Activated naive CD4-positive, alpha-beta T cell treated with anti-CD3 and anti-CD28 coated beads for 36 hours (primary cell): Measurements from ENCODE around the gene ACOT8. TPM values are rescaled to one million over a fixed set of nuclear protein-coding genes. Genes with fewer than 3 reads are reported as not detected.
"Not testable (repeated sequence)": the region's sequence is repeated elsewhere in the genome, so short reads cannot be mapped to it uniquely, and the experiment has no call there.

Source experiments
- CTCF ChIA-PET: fragments of 350-600 bp; sonication (Branson Sonifier 250); formaldehyde crosslinking; loops from one replicate; lab custom pipeline; 2021; ENCODE audit warnings: antibody characterized with exemption; lab: Charles Lee
- DNase-seq: peaks from one replicate; pipeline ENCODE4 v3.0.0-alpha.2; 2020
- H3K27ac Mint-ChIP-seq: one replicate; pipeline ENCODE4 v1.8.0; 2021; ENCODE audit warnings: mild to moderate bottlenecking, mixed read lengths
- H3K27me3 Mint-ChIP-seq: one replicate; pipeline ENCODE4 v1.8.0; 2021; ENCODE audit warnings: low read depth, mixed read lengths
- H3K36me3 Mint-ChIP-seq: one replicate; pipeline ENCODE4 v1.8.0; 2021; ENCODE audit warnings: low read depth, mixed read lengths
- H3K4me1 Mint-ChIP-seq: one replicate; pipeline ENCODE4 v1.8.0; 2021; ENCODE audit warnings: low read depth, mixed read lengths
- H3K4me3 Mint-ChIP-seq: one replicate; pipeline ENCODE4 v1.8.0; 2021; ENCODE audit warnings: mild to moderate bottlenecking, moderate library complexity, mixed read lengths
- H3K9me3 Mint-ChIP-seq: one replicate; pipeline ENCODE4 v1.8.0; 2021; ENCODE audit warnings: mixed read lengths
- intact Hi-C: fragments of 100-400 bp; cut with micrococcal nuclease; formaldehyde crosslinking; loops from one replicate; pipeline ENCODE4 v1.15.1; 2023
- total RNA-seq, 2 experiments: library from RNA; stranded (reverse); gene quantifications; one replicate each; pipeline ENCODE4 v1.2.3, GENCODE V29; 2021

The ACOT8 gene
- total RNA-seq, 2 experiments from 2014 or later: 21.4 to 23.3 TPM

DNA sequence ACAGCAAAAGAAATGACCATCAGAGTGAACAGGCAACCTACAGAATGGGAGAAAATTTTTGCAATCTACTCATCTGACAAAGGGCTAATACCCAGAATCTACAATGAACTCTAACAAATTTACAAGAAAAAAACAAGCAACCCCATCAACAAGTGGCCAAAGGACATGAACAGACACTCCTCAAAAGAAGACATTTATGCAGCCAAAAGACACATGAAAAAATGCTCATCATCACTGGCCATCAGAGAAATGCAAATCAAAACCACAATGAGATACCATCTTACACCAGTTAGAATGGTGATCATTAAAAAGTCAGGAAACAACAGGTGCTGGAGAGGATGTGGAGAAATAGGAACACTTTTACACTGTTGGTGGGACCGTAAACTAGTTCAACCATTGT lies 59.7 kb downstream of the ACOT8 start:
- not testable (repeated sequence) for H3K27me3 Mint-ChIP-seq, H3K27ac Mint-ChIP-seq, H3K4me3 Mint-ChIP-seq, DNase-seq, H3K9me3 Mint-ChIP-seq
- Mint-ChIP-seq H3K36me3 (peaks cover 14% of the 10 kb centered on the region), H3K4me1 (peaks cover 15% of the 10 kb centered on the region)
- intact Hi-C loops: loop anchor here (5.0 kb wide), 1 partner anchor 135 kb away; the partner anchor contains the start of gene PCIF1
- CTCF ChIA-PET: interaction anchor here (1.4 kb wide), 1 partner anchor 33 kb away, joined by 4 read pairs; no protein-coding TSS in a partner anchor

DNA sequence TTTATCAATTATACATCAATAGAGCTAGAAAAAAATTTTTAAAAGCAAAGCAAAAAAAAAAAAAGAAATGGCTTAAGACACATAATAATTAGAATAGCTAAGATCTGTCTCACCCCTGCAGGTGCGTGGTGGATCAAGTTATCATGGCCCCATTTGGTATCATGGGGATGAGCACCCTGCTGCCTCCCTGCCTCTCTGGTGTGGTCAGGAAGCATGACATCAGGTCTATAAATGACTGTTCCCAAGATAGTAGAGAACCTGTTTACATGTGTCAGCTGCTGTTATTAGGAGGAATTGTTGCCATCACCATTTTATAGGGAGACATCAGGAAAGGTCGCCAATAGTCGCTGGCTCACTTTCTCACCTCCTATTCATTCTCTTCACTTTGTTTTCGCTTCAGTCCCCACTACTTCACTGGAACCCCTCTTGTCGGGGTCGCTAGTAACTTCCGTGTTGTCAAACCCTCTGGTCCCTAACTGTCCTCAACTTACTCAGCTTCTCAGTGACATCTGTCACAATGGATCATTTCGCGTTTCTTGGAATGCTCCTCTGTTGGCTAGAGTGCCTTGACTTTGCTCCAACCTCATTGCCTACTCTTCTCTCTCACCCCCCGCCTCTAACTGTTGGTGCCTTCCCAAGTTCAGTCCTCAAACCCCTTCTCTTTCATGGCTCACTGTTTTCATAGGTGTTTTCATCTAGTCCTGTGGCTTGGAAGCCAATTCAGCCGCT lies 60.7 kb downstream of the ACOT8 start:
- Mint-ChIP-seq H3K36me3 (peaks cover 13% of the 10 kb centered on the region), H3K27ac (no peak overlapping the region), H3K27me3 (no peaks in the 10 kb centered on the region), H3K4me3 (no peak overlapping the region), H3K4me1 (peaks cover 18% of the 10 kb centered on the region), H3K9me3 (no peaks in the 10 kb centered on the region)
- intact Hi-C loops: loop anchor here (5.0 kb wide), 1 partner anchor 136 kb away; the partner anchor contains the start of gene PCIF1
- CTCF ChIA-PET: interaction anchor here (0.6 to 1.7 kb wide), 4 partner anchors 8 to 90 kb away, joined by 3 to 7 read pairs (median 4); no protein-coding TSS in a partner anchor
- DNase-seq: no peak

GRCh38 chr20:45792317-45793118 lies 64.7 kb downstream of the ACOT8 start:
- CTCF ChIA-PET: interaction anchor here (0.7 to 3.1 kb wide), 3 partner anchors 22 to 195 kb away, joined by 3 to 16 read pairs (median 3); no protein-coding TSS in a partner anchor
- intact Hi-C loops: loop anchor here (1.0 to 5.0 kb wide), 2 partner anchors 65 to 297 kb away; partner anchors contain the start of genes ACOT8, NCOA5 and ZSWIM3
- Mint-ChIP-seq H3K27ac (peak overlapping the region; percentile 63), H3K4me1 (peaks cover 9% of the 10 kb centered on the region), H3K36me3 (peaks cover 13% of the 10 kb centered on the region), H3K9me3 (no peaks in the 10 kb centered on the region), H3K4me3 (peak overlapping the region; percentile 86), H3K27me3 (no peaks in the 10 kb centered on the region)
- DNase-seq: no peak

Other genes starting within 250 kb of the ACOT8 start
- not detected for gene WFDC10A, start 227.7 kb downstream of the ACOT8 start, total RNA-seq
- not detected for gene WFDC9, start 226.1 kb downstream of the ACOT8 start, total RNA-seq
- gene WFDC11, start 187.2 kb downstream of the ACOT8 start, total RNA-seq: not detected
- not detected for gene WFDC13, start 155.4 kb downstream of the ACOT8 start, total RNA-seq
- gene WFDC10B, start 152.4 kb downstream of the ACOT8 start, total RNA-seq: not detected
- not detected for gene SPINT4, start 135.0 kb downstream of the ACOT8 start, total RNA-seq
- gene WFDC3, start 65.5 kb downstream of the ACOT8 start, total RNA-seq: not detected
- 10 to 100 TPM; 22.4 TPM for gene DNTTIP1, start 65.4 kb downstream of the ACOT8 start, total RNA-seq
- gene UBE2C, start 44.7 kb downstream of the ACOT8 start, total RNA-seq: 100 to 1,000 TPM; 189 to 202 TPM
- gene TNNC2, start 30.1 kb downstream of the ACOT8 start, total RNA-seq: not detected
- gene SNX21, start 23.6 kb downstream of the ACOT8 start, total RNA-seq: 1 to 10 TPM in 1 of 2 experiments, under 1 TPM in 1; 0.72 to 1.2 TPM
- 1 to 10 TPM; 3.3 to 3.7 TPM for gene ZSWIM3, start 222 bp upstream of the ACOT8 start, total RNA-seq
- 1 to 10 TPM; 8.2 to 8.4 TPM for gene ZSWIM1, start 23.8 kb upstream of the ACOT8 start, total RNA-seq
- under 1 TPM; 0.38 to 0.52 TPM for gene SPATA25, start 30.2 kb upstream of the ACOT8 start, total RNA-seq
- 1 to 10 TPM in 1 of 2 experiments, under 1 TPM in 1; 0.99 to 1.4 TPM for gene NEURL2, start 33.8 kb upstream of the ACOT8 start, total RNA-seq
- 10 to 100 TPM; 28.7 to 31.5 TPM for gene CTSA, start 33.9 kb upstream of the ACOT8 start, total RNA-seq
- 1 to 10 TPM; 4.3 to 4.8 TPM for gene PLTP, start 54.8 kb upstream of the ACOT8 start, total RNA-seq
- 10 to 100 TPM; 39.2 to 39.5 TPM for gene PCIF1, start 77.3 kb upstream of the ACOT8 start, total RNA-seq
- gene ZNF335, start 114.8 kb upstream of the ACOT8 start, total RNA-seq: 10 to 100 TPM; 26.8 to 28.0 TPM
- not detected for gene MMP9, start 151.5 kb upstream of the ACOT8 start, total RNA-seq
- not detected for gene SLC12A5, start 171.8 kb upstream of the ACOT8 start, total RNA-seq
- 1 to 10 TPM; 4.4 to 5.1 TPM for gene NCOA5, start 232.6 kb upstream of the ACOT8 start, total RNA-seq